Fibroblast of skin of right biceps (primary cell): ENCODE results near the gene PDE3B.
A peak's percentile ranks its signal among the peaks of the same experiment; 100 is the strongest.
"Not testable (repeated sequence)": the region's sequence is repeated elsewhere in the genome, so short reads cannot be mapped to it uniquely, and the experiment has no call there.

Experiments used
- DNase-seq: peaks from one replicate; pipeline ENCODE4 v3.0.0-alpha.2; 2013

Gene PDE3B

DNA sequence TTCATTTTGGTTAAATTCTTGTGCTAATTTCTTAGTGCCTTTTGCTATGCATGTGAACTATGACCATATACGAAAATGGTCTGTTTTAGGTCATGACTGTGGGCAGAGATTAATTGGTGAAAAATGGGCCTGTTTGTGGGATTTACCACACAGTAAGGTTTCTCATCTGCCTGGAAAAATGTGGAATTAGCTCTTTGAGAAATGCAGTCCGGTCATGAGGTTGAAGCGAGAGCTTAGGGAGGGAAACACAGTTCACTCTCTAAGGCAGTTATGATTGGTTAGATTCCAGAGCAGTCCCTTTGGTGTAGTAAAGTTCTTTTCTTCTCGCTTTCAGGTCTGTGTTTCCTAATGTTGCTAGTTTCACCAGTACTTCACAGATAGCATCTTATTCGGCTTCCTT, 1.2 kb upstream of the PDE3B start:
- DNase-seq = no peak

DNA sequence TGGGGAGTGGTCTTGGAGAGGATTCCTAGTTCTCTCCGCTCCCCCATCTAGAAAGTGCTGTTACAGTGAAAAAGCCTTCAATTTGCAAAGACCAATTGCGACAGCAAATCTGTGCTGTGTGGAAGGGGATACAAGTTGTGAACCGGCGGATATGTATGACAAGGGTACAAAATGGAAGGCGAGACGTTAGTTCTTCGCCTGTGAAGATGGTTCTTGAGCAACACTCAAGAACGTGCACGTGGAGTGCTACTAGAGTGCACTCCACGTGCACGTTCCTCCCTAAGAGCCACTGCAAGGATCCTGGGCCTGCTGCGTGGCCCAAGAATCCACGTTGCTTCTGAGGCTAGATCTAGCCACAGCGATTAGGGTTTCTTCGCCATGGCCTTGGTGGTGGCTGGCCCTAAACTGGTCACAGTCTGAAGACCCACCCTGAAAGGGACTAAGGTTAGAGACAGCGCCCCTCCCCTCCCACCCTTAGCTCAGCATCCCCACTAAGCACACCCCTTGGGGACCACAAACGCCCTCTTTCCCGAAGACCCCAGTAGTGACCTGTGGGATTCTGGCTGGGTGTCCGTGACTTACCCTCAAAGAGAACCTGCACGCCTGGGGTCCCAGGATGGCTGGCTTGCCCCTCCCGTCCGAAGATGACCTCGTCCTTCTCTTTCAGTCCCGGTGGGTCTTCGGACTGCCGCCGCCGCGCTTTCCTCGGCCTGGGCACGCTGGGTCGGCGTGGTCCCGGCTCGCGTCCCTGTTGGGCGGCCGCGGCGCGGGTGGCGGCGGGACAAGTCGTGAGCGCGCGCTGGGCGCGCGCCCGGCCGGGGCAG, 519 bp upstream of the PDE3B start:
- no peak for DNase-seq

DNA sequence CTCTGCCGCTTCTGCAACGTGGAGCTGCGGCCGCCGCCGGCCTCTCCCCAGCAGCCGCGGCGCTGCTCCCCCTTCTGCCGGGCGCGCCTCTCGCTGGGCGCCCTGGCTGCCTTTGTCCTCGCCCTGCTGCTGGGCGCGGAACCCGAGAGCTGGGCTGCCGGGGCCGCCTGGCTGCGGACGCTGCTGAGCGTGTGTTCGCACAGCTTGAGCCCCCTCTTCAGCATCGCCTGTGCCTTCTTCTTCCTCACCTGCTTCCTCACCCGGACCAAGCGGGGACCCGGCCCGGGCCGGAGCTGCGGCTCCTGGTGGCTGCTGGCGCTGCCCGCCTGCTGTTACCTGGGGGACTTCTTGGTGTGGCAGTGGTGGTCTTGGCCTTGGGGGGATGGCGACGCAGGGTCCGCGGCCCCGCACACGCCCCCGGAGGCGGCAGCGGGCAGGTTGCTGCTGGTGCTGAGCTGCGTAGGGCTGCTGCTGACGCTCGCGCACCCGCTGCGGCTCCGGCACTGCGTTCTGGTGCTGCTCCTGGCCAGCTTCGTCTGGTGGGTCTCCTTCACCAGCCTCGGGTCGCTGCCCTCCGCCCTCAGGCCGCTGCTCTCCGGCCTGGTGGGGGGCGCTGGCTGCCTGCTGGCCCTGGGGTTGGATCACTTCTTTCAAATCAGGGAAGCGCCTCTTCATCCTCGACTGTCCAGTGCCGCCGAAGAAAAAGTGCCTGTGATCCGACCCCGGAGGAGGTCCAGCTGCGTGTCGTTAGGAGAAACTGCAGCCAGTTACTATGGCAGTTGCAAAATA, 816 bp downstream of the PDE3B start:
- DNase-seq = peak; percentile 36

DNA sequence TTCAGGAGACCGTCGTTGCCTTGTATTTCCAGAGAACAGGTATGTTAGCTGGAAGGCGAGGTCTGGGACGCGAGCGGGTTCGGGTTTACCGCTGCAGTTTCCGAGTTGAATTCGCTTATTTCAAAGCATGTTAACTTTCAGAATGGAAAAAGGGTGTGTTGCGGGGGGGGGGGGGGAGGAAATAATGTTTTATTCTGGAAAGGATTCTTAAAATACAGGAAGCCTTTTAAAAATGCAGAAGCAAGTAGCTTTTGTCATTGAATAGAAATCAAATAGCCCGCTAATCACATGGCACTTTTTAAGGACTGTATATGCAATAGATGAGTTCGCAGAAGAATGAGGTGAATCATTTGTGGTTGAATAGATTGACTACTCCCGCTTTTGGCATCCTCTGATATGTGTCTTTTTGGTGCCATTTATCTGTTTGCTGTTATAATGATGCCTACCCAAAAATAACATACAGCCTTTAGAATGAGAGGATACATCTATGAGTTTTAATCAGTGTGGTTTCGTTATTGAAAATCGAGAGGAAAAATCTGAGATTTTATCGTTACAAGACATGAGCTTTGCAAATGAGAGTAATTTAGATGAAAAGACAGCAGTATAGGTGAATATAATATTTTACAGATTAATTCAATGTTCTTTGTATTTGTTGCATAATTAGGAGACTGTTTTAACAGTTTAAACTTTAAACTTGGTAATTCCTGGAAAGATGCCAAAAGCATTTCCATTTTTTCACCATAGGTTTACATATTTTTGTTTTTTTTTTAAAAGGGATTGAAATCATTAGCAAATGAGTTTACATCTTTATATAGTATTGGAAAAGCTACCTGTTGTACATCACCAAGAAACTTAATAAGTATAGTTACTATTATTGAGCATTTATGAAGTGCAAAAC, 1.7 kb downstream of the PDE3B start:
- peak; percentile 38 for DNase-seq

DNA sequence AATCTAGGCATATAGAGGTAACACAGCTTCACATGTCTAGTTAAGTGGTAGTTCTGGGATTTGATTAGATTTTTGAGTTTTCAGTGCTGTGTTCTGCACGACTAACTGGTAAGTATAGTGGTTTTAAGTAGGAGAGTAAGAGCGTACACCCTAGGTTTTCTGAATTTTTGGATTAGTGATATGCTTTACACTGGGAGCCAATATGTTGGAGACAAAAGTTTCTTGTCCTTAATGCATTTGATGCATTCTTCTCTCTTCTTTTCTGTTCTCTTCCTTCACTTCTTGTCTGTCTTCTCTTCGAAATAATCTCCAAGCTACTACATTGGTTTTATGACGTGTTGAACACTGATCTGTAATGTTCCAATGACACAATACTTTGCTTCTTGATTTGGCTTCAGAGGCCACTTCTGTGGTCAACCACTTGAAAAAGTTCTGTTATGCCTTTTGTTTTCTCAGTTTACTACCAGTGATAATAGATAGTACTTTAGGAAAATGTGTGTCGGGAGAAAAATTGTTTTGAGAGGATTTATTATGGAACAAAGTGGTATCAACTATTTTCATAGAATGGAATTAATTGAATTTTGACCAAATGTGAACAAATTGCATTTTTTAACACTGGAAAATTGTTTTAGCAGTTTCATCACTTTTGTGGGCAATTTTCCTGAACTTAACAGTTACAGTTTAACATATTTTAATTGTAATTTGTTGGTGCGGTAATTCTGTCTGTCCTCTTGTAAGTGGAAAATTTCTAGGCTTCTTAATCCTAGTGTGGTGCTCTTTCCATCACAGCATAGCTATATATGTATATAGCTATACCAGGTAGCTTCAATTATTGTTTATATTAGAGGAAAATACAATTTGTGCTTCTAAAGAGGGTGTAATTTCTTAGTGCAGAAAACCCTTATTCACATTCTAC, 2.6 kb downstream of the PDE3B start:
- no peak for DNase-seq

DNA sequence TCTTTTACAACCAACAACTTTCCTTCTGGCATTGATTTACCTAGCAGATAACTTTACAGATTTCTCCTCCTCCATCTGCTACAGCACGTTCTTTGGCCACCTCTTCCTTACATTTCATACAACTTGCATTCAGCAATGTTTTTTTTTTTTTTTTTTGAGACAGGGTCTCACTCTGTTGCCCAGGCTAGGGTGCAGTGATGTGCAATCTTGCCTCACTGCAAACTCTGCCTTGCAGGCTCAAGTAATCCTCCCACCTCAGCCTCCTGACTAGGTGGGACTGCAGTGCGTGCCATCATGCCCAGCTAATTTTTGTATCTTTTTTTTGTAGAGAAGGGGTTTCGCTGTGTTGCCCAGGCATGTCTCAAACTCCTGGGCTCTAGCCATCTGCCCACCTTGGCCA, 6.5 kb downstream of the PDE3B start:
- DNase-seq = no peak

DNA sequence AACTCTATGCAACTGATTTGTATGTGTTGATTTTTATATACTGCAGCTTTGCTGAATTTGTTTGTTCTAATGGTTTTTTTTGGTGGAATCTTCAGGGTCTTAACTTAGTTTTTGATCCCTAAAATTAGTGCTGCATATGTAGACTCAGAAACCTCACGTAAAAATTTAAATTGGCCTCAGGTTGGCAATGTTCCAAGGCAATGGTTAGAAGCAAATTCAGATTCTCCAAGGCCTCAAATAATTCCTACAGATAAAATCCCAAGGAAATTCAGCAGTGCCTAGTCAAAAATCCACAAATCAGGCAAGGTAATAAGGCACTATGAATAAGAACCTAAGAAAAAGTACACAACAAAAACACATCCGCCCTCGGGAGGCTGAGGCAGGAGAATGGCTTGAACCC, 9.5 kb downstream of the PDE3B start:
- no peak for DNase-seq

DNA sequence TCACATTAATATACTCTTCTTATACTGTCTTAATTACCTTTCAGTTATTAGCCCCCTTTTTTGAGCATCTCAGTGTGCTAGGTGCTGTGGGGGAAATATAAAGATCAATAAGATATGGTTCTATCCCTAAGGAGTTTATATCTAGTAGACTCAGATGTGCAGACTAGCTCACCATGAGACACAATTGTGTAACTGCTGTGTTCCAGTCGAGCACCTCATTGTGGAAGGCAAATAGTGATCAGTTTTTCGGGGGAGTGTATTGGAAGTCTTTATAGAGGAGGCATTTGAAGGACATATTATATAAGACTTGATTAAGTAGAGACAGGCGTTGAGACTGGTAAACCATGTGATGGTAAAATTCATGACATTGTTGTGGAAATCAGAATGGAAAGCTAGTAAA, 11.8 kb downstream of the PDE3B start:
- no peak for DNase-seq

DNA sequence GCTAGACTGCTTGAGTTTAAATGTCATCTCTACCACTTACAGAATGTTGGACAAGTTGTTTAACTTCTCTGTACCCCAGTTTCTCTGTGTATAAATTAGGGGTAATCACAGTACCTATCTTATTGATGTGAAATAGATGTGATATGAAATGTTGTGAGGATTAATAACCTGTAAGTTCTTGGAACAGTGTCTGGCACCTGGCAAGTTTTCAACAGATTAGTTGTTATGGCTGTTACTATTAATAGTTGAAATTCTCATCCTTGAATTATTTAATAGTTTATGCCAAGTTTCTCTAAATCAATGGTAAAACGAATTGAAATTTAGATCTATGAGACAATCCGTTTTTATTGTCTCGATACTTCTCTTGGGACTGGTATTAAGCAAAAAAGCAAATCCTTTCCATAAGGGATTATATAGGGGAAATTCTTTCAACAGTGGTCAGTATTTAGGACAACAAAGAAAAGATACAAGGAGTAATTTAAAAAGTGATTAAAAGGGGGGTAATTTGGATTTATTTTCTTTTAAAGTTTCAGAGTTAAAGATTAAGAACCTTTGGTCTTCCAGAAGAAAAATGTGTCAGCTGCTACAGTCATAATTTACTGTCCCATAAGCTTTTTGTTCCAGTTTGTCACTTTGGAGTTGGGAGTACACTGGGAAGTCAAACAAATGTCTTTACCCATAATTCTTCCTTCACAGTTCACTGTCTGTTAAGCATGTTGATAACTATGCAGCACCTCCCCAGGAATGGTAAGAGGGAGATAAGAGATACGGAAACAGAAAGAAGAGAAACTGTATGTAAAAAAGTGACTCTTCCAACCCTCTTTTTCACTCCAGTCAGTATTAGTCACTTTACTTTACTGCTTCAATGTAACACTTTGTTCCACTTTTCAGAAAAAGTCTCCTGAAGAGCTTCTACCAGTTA, 13.2 kb downstream of the PDE3B start:
- no peak for DNase-seq

DNA sequence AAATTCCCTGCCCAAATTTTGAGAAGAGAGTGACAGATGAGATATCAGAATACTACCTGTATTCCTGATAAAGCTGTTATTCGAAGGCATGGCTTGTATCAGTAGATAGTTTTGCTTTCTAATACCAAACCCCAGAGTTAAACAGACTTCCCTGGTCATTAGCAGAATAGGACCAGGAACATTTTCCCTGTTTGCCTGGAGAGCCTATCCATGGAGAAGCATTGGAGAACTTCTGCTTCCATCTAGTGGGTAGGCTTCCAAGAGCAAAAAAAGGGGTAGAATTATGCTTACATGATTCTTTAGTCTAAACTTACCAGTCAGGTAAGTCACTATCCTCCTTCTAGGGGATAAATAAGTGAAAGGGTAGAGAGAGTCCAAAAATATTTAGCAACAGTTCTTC, 14.2 kb downstream of the PDE3B start:
- no peak for DNase-seq

DNA sequence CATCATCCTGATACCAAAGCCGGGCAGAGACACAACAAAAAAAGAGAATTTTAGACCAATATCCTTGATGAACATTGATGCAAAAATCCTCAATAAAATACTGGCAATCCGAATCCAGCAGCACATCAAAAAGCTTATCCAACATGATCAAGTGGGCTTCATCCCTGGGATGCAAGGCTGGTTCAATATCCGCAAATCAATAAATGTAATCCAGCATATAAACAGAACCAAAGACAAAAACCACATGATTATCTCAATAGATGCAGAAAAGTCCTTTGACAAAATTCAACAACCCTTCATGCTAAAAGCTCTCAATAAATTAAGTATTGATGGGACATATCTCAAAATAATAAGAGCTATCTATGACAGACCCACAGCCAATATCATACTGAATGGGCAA, 21.3 kb downstream of the PDE3B start:
- DNase-seq = not testable (repeated sequence)

DNA sequence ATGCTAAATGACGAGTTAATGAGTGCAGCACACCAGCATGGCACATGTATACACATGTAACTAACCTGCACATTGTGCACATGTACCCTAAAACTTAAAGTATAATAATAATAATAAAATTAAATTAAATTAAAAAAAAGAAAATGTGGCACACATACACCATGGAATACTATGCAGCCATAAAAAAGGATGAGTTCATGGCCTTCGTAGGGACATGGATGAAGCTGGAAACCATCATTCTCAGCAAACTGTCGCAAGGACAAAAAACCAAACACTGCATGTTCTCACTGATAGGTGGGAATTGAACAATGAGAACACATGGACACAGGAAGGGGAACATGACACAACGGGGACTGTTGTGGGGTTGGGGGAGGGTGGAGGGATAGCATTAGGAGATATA, 23.7 kb downstream of the PDE3B start:
- DNase-seq = not testable (repeated sequence)

DNA sequence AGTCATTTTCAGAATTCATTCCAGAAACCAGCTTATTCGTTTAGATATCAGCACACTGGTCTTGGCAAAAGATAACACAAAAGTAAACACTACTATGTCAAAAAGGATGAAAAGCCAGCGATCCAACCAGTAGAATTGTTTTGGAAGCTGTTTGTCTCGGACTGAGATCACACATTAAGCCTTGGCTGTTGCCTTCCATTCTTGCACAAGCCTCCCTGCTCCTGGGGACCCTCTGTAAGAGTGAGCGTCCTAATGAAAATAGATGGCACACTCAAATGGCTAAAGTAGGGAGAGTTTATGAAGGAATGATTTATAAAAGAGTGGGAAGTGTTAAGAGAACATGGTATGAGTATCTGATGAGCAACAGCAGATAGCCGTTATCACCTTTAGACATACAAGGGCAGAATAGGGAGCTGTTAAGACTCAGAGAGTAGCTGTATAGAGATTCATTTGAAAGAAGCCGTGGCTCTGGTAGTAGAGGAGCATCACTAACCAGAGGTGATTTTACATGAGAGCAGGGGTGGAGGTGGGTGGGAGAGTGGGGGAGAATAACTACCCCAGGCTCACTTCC, 25.2 kb downstream of the PDE3B start:
- DNase-seq = no peak

DNA sequence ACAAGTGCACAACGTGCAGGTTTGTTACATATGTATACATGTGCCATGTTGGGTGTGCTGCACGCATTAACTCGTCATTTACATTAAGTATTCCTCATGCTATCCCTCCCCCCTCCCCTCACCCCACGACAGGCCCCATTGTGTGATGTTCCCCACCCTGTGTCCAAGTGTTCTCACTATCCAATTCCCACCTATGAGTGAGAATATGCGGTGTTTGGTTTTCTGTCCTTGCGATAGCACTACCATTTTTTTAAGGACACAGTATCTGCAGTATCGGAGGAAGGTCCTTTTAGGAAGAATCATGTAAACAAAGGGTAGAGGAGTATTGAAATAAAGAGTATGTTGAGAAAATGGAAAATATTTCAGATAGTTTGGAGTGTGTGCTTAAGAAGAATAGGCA, 25.9 kb downstream of the PDE3B start:
- no peak for DNase-seq

DNA sequence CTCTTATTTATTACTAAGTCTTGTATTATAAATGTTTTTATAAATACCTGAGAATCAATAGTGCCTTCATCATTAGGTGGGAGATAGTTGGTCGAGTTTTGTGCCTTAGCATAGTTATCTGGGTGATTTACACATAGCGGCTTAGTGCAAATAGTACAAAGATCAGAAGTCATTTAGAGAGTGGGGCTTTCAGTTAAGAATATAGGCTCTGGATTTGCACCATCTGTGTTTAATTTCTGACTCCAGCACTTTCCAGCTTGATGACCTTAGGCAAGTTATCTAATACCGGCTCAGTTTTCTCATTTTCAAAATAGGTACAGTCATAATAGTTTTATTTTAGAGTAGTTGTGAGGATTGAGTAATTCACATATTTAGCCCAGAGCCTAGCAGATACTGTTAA, 26.4 kb downstream of the PDE3B start:
- no peak for DNase-seq

DNA sequence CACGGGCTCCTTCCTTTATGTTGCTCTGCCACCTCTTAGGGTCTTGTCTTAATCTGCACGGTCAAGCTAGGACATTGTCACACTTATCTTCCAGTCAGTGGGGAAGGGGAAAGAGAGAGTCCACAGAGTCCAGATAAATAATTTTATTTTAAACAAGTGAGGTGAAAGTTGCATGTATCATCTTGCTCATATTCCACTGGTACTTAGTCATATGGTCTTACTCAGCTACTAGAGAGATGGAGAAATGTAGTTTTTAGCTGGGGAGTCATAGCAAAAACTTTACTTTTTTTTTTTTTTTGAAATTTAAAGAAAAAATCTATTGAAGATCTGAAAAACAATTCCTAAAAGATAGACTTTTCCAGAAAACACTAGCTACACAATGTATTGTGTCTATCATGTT, 29.0 kb downstream of the PDE3B start:
- DNase-seq = peak; percentile 26

DNA sequence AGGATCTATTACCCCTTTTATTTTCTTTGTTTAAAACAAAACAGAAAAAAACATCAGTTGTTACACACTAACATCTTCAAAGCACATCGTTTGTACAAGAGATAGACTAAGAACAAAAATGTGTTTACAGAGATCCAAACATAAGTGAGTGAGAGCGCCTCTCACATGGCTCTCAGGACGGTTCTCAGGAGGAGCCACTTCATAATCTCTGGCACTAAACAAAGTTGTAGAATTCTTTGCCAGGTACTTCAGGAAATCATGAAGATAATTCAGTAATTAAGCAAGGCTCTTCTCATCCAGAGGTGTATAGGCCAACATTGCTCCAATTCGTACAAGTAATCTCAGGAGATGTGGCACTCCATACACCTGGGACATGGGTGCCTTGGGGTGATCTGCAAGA, 29.8 kb downstream of the PDE3B start:
- DNase-seq = no peak

DNA sequence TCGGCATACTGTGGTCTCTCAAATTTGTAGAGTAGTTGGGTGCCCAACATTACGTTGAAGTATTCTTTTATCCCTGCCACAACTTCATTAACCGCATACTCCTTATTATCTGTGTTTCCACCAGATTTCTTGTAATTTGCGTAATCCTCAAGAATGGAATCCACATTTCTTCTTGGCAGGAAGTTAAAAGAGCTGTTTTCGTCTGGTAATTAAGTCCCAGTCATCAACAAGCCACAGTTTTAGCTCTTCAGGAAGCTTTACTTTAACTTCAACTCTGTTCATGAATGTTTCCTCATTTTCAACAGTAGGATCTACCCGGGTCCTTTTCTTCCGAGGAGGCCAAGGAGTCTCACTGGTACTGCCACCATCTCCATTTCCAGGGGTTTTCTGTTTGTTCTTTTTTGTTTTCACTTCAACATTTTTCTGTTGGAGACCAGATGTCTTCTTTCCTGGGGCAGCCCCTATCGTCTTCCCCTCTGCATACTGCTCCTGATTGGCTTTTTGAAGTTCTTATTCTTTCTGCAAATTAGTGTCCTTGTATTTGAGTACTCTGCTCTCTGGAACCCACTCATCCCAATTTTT, 30.3 kb downstream of the PDE3B start:
- peak; percentile 17 for DNase-seq

DNA sequence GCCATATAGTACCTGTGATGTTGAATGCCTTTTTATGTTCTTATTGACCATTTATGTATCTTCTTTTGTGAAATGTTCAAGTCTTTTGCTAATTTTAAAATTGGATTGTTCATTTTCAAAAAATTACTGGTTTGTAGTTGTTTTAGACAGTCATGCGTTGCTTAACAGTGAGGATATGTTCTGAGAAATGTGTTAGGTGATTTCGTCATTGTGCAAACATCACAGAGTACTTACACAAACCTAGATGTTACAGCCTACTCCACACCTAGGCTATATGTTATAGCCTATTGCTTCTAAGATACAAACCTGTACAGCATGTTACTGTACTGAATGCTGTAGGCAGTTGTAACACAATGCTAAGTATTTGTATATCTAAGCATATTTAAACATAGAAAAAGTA, 32.5 kb downstream of the PDE3B start:
- no peak for DNase-seq

DNA sequence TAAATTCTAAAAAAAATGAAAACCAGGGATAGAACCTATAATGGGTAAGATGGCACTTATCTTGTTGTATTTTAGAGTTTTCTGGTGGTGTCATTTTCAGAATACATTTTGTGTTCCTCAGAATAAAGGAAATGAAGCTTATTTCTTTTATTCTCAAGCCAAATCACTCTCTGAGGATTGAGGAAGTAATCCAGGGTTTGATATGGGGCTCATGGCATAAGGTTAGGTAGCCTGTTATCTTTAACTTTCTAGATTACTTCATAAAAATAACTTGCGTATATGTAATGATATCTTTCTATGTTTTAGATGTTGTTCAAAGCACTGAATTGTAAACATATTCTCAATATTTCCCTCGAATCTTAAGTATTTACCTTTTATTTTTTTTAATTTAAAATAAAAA, 33.5 kb downstream of the PDE3B start:
- no peak for DNase-seq
